Right renal pelvis (tissue), 4 donors: Measurements from ENCODE around the gene PINK1. TPM values are rescaled to one million over a fixed set of nuclear protein-coding genes. Genes with fewer than 3 reads are reported as not detected.
"Not testable (repeated sequence)": the region's sequence is repeated elsewhere in the genome, so short reads cannot be mapped to it uniquely, and the experiment has no call there.

Source experiments
- DNase-seq, 4 donors: peaks; one replicate each; pipeline ENCODE4 v3.0.0-alpha.2; 2013; ENCODE audit warnings: low read depth in 4 of 4, low spot score in 3 of 4, missing footprints in 1 of 4
- polyA plus RNA-seq, 4 donors: library from polyadenylated mRNA; unstranded; fragments of 120-200 nt; gene quantifications; one replicate each; pipeline ENCODE4 v1.2.1, GENCODE V29; 2013; ENCODE audit not compliant: insufficient read length in 4 of 4

The PINK1 gene
- polyA plus RNA-seq, 4 donors: 69.1 to 76.9 (median 73.5) TPM

DNA sequence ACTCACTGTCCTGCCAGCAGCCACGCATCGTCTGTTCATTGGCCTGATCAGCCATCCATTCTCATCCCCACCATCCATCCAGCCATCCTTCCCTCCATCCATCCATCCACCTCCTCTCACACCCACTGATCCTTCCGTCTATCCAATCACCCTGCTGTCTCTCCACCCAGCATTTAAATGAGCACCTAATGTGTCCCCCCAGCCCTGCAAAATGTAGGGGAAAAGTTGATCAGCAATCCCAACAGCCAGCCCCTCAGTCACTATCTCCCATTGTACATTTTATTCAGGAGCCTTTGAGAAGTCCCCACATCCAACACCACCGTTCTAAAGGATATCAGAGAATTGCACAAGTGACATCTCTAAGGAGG is 39.0 kb downstream of the PINK1 start:
- no peak for DNase-seq

- not testable (repeated sequence) for DNase-seq
Measured at GRCh38 chr1:20673626-20674025, 40.4 kb downstream of the PINK1 start.

- DNase-seq: no peak
Measured at GRCh38 chr1:20678599-20678998, 45.3 kb downstream of the PINK1 start.

GRCh38 chr1:20680269-20680668 is 47.0 kb downstream of the PINK1 start:
- no peak for DNase-seq

DNA sequence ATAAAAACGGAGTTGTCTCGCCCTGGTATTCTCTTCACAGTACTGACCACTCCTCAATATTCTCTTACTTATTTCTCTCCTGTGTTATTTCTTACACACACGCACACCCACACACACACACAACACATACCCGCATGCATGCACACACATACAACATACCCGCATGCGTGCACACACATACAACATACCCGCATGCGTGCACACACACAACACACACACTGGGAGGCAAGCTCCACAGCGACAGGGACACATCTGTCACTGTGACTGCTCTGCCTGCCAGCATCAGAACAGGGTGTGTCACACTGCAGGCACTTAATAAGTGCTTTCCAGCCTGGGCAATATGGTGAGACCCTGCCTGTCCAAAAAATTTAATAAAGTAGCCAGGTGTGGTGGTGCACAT is 48.7 kb downstream of the PINK1 start:
- DNase-seq: no peak

- DNase-seq: no peak
Measured at GRCh38 chr1:20682571-20683236, 49.4 kb downstream of the PINK1 start.

DNA sequence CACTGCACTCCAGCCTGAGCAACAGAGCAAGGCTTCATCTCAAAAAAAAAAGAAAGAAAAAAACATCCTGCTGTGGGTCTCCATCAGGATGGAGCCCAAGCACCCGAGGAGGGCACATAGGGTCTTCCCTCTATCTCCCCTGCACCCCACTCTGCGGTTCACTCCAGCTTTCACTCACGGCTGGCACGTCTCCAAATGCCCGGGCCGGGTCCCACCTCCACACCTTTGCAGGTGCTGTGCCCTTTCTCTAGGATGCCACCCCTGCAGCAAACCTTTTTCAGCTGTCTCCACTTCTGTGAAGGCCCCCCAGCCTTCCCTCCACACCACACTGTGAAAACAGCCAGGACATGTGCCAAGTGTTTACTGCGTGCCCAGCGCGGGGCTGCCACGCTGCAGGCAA is 50.4 kb downstream of the PINK1 start:
- DNase-seq: no peak

DNA sequence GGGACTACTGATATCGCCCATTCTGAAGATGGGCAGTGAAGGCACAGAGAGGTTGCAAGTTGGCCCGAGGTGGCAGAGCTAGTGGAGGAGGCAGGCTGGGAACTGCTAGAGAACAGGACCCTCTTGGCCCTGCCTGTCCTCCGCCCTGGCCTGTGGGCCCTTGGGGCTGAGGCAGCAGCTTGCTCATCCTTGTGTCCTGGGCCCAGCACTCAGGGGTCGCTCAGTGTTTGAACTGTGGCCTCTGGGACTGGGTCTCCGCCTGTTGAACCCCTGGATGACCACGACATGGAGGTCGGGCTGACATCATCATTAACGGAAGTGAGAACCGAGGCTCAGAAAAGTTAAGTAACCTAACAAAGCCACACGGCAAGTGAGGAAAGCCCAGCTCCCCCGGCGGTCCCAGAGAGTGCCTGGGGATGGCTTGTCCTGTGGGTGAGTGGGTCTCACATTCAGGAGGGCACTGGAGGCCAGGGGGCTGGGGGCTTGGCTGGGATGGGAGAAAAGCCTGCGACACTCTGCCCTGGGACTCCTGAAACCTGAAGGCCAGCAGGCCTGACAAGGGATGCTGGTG is 50.9 kb downstream of the PINK1 start:
- no peak for DNase-seq

- no peak for DNase-seq
Measured at GRCh38 chr1:20684651-20685050, 51.4 kb downstream of the PINK1 start.

GRCh38 chr1:20685099-20685662 is 51.9 kb downstream of the PINK1 start:
- no peak for DNase-seq

GRCh38 chr1:20685741-20686140 is 52.5 kb downstream of the PINK1 start:
- DNase-seq: no peak

GRCh38 chr1:20686883-20687725 is 53.8 kb downstream of the PINK1 start:
- no peak for DNase-seq

DNA sequence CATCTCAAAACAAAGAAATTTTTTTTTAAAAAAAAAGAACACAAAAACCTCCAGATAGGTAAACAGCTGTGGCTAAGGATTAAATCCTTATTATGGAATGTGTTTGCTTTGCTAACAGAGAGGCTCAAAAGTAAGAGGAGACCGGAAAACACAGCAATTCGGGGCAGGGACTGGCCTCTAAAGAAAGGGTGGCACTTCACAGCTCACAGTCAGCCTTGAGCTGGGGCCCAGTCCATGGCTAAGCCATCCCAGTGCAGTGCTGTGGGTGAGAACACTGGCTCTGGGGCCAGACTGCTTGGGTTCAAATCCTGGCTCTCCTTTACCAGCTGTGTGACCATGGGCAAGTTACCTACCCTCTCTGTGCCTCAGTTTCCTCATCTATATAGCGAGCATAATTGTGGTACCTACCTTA is 56.4 kb downstream of the PINK1 start:
- no peak for DNase-seq

DNA sequence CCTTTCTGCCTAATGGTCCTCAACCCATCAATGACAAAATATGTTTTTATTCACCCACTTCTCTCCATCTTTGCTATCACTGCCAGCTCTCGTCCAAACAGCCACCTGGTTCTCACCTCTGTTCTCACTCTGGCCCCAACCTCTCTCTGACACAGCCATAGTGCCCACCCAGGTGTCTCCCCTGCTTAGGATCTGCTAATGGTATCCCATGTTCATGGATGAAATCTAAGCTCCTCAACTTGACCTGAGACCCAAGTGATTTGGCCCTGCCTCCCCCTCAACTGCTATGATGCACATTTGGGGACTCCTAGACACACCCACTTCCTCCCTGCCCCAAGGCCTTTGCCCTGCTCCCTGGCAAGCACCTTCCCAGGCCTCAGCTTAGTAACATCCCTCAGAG is 58.6 kb downstream of the PINK1 start:
- no peak for DNase-seq

DNA sequence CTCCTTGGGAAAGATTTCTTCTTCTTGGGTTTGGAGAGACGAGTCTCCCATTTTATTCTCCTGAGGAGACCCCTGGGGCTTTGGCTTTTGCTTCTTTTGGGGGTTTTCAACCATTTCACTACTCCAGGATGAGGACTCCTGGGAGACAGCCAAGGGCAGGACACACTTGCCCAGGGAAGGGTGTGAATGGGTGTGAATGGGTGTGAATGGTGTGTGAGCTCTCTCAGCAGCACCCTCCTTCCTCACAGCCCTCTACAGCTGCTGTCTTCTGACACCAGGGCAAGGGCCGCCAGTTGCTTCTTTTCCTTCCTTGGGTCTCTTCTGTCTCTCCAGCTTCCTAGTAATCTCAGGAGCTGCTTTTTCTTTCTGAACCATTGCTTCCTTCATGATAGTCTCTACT is 60.4 kb downstream of the PINK1 start:
- no peak for DNase-seq

DNA sequence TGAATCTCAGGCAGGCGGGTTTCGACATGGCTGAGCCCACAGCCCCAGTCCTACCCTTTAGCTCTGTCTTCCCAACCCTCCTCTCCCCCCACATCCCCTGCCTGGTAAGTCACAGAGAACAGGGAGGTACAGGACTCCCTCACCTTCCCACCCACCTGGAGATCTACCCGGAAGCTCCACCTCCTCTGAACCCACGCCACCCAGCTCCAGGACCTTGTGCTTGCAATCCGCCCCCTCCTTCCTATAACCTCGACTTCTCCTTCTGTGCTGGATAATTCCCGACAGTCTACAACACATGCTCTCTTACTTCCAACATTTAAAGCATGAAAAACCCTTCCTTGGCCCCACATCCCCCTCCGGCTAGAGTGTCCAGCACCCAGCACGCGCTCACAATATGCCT is 62.3 kb downstream of the PINK1 start:
- no peak for DNase-seq

- DNase-seq: peak; percentile 72 to 85 (median 78)
Measured at GRCh38 chr1:20696397-20697333, 63.4 kb downstream of the PINK1 start.

DNA sequence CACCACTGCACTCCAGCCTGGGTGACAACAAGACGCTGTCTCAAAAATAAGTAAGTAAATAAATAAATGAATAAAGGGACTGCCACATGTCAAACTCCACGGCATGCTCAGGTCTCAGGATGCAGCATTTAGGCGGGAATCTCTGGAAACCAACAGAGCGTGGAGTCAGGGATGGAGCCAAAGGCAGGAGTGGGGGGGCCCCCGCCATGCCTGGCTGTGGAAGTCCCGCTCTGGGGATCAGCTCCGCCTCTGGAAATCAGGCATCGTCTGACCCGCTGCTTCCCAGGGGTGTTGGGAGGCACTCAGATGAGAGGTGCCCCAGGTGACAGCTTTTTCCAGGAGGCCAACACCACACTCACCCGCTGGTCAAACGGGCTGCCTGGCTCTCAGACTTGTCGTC is 64.3 kb downstream of the PINK1 start:
- DNase-seq: no peak

GRCh38 chr1:20698195-20698910 is 65.1 kb downstream of the PINK1 start:
- DNase-seq: no peak

DNA sequence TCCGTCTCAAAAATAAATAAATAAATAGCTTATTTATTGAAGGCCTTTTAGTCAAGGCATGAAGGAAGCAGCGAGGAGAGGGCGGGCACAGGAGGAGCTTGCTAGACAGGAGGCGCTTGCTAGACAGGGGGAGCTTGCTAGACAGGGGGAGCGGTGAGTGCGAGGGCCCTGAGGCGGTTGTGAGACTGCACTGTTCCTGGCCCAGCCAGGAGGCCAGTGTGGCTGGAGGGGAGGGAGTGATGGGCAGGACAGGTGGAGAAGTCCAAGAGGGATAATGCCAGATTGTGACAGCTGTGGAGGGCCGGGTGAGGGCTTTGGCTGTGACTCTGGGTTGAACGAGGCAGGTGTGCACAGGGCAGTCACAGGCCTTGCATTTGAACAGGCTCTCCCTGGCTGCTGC is 66.3 kb downstream of the PINK1 start:
- DNase-seq: no peak
